ENCODE data around the gene APBA2. TPM values are rescaled to one million over a fixed set of nuclear protein-coding genes. Genes with fewer than 3 reads are reported as not detected.

Gene APBA2
- polyA plus RNA-seq, 4 donors: 0.67 to 3.2 (median 1.8) TPM

DNA sequence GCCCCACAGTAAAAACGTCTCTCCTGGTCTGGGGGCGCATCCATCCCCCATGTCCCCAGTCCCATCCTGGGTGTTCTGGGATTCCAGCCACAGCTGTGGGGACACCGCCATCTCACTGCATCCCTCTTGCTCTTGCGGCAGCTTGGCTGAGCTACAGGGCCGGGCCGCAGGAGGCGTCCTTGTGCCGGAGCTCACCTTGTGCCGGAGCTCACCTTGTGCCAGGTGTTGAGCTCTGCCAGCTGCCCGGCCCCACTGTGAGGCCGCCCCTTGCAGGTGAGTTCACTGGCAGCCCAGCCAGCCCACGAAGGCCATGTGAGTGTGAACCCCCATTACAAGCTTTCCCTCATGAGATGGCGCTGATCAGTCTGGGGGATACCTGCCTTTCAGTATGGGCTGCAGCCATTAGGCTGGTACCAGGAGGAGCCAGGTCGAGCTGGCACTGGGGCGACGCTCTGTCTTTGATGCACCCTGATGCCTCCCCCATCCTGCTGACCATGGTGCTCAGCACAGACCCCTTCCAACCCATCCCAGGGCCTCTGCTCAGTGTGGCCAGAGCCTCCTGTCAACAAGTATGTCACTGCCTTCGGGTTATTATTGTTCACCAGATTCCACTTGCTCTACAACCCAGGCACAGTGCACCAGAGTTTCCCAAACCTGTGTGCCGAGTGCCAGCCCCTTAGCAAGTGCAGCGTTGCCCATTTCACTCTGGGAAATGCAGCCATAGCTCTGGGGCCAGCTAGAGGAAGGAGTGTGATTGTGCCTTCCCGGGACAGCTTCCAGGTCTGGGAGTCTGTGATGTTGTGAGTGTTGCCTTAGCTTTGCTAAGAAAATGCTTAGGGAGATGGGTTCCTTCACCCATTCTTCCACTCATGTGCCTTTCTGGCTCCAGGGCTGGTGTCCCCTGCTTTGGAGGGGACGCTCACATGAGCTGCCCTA lies 105.7 kb downstream of the APBA2 start:
- H3K36me3 ChIP-seq (ENCODE audit: control insufficient read depth in 3 of 3, insufficient read depth in 2 of 3, low read depth in 1 of 3, low read length in 3 of 3): no peaks in the 10 kb centered on the region
- H3K27me3 ChIP-seq (ENCODE audit: control insufficient read depth in 3 of 3, insufficient read depth in 3 of 3, low read length in 3 of 3): no peaks in the 10 kb centered on the region
- H3K4me1 ChIP-seq (ENCODE audit: control insufficient read depth in 3 of 3, insufficient read depth in 2 of 3, low read depth in 1 of 3, low read length in 2 of 3): no peaks in the 10 kb centered on the region
- H3K27ac ChIP-seq (ENCODE audit: low read depth in 1 of 3, low read length in 2 of 3): no peak overlapping the region
- WGBS, 3 donors: 81 to 91% (median 85%) methylated on average over 21 of the region's 21 CpGs
- DNase-seq (no peak), FAIRE-seq (no peak)
- H3K9me3 ChIP-seq (ENCODE audit: control insufficient read depth in 2 of 2, insufficient read depth in 1 of 2, low read depth in 1 of 2, low read length in 1 of 2): no peaks in the 10 kb centered on the region
- no peak overlapping the region for H3K4me3 ChIP-seq (ENCODE audit: low read depth in 1 of 3, low read length in 3 of 3)

DNA sequence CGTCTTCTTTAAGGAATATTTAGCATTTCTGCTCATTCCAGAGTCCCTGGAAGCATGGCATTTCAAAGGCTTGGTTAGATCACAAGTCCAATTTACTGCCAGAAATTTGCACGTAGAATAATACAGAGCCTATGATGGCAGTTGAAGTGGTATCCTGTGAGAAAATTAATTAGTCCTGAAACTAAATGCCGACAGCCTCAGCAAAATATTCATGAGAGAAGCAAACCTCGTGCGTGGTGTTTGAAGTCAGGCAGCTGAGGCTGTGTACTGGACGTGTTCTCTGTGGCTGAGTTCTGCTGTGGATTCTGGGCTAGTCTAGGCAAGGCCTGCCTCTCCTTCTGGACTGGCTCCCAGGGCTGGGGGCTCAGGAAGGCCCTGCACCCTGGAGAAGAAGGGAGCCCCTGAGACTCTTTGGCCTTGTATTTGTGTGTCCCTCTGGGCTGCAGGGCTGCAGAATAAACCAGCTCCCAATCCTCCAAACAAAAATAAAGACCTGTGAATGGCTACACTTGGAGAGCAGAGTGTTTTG lies 106.6 kb downstream of the APBA2 start:
- H3K4me3 ChIP-seq (ENCODE audit: low read depth in 1 of 3, low read length in 3 of 3): no peak overlapping the region
- 81 to 85% (median 85%) methylated on average over 6 of the region's 6 CpGs for WGBS, 3 donors
- no peaks in the 10 kb centered on the region for H3K9me3 ChIP-seq (ENCODE audit: control insufficient read depth in 2 of 2, insufficient read depth in 1 of 2, low read depth in 1 of 2, low read length in 1 of 2)
- H3K27me3 ChIP-seq (ENCODE audit: control insufficient read depth in 3 of 3, insufficient read depth in 3 of 3, low read length in 3 of 3): no peaks in the 10 kb centered on the region
- no peaks in the 10 kb centered on the region for H3K4me1 ChIP-seq (ENCODE audit: control insufficient read depth in 3 of 3, insufficient read depth in 2 of 3, low read depth in 1 of 3, low read length in 2 of 3)
- FAIRE-seq: no peak
- H3K27ac ChIP-seq (ENCODE audit: low read depth in 1 of 3, low read length in 2 of 3): no peak overlapping the region
- no peak for DNase-seq
- no peaks in the 10 kb centered on the region for H3K36me3 ChIP-seq (ENCODE audit: control insufficient read depth in 3 of 3, insufficient read depth in 2 of 3, low read depth in 1 of 3, low read length in 3 of 3)

GRCh38 chr15:28993051-28993719 lies 107.4 kb downstream of the APBA2 start:
- Histone ChIP-seq H3K9me3 (ENCODE audit: control insufficient read depth in 2 of 2, insufficient read depth in 1 of 2, low read depth in 1 of 2, low read length in 1 of 2) (no peaks in the 10 kb centered on the region), H3K27me3 (ENCODE audit: control insufficient read depth in 3 of 3, insufficient read depth in 3 of 3, low read length in 3 of 3) (no peaks in the 10 kb centered on the region), H3K36me3 (ENCODE audit: control insufficient read depth in 3 of 3, insufficient read depth in 2 of 3, low read depth in 1 of 3, low read length in 3 of 3) (no peaks in the 10 kb centered on the region), H3K4me1 (ENCODE audit: control insufficient read depth in 3 of 3, insufficient read depth in 2 of 3, low read depth in 1 of 3, low read length in 2 of 3) (no peaks in the 10 kb centered on the region), H3K4me3 (ENCODE audit: low read depth in 1 of 3, low read length in 3 of 3) (no peak overlapping the region), H3K27ac (ENCODE audit: low read depth in 1 of 3, low read length in 2 of 3) (no peak overlapping the region)
- DNase-seq (no peak), FAIRE-seq (no peak)
- 72 to 76% (median 74%) methylated on average over 12 of the region's 12 CpGs for WGBS, 3 donors

GRCh38 chr15:28993720-28994053 lies 107.9 kb downstream of the APBA2 start:
- no peak overlapping the region for H3K4me3 ChIP-seq (ENCODE audit: low read depth in 1 of 3, low read length in 3 of 3)
- DNase-seq: no peak
- no peaks in the 10 kb centered on the region for H3K27me3 ChIP-seq (ENCODE audit: control insufficient read depth in 3 of 3, insufficient read depth in 3 of 3, low read length in 3 of 3)
- H3K36me3 ChIP-seq (ENCODE audit: control insufficient read depth in 3 of 3, insufficient read depth in 2 of 3, low read depth in 1 of 3, low read length in 3 of 3): no peaks in the 10 kb centered on the region
- H3K4me1 ChIP-seq (ENCODE audit: control insufficient read depth in 3 of 3, insufficient read depth in 2 of 3, low read depth in 1 of 3, low read length in 2 of 3): no peaks in the 10 kb centered on the region
- FAIRE-seq: no peak
- H3K9me3 ChIP-seq (ENCODE audit: control insufficient read depth in 2 of 2, insufficient read depth in 1 of 2, low read depth in 1 of 2, low read length in 1 of 2): no peaks in the 10 kb centered on the region
- WGBS, 3 donors: 79 to 88% (median 81%) methylated on average over 7 of the region's 7 CpGs
- no peak overlapping the region for H3K27ac ChIP-seq (ENCODE audit: low read depth in 1 of 3, low read length in 2 of 3)

- FAIRE-seq (no peak), DNase-seq (no peak)
- H3K27me3 ChIP-seq (ENCODE audit: control insufficient read depth in 3 of 3, insufficient read depth in 3 of 3, low read length in 3 of 3): no peaks in the 10 kb centered on the region
- no peak overlapping the region for H3K4me3 ChIP-seq (ENCODE audit: low read depth in 1 of 3, low read length in 3 of 3)
- no peak overlapping the region for H3K27ac ChIP-seq (ENCODE audit: low read depth in 1 of 3, low read length in 2 of 3)
- no peaks in the 10 kb centered on the region for H3K36me3 ChIP-seq (ENCODE audit: control insufficient read depth in 3 of 3, insufficient read depth in 2 of 3, low read depth in 1 of 3, low read length in 3 of 3)
- no peaks in the 10 kb centered on the region for H3K4me1 ChIP-seq (ENCODE audit: control insufficient read depth in 3 of 3, insufficient read depth in 2 of 3, low read depth in 1 of 3, low read length in 2 of 3)
- 73 to 76% (median 73%) methylated on average over 14 of the region's 14 CpGs for WGBS, 3 donors
- H3K9me3 ChIP-seq (ENCODE audit: control insufficient read depth in 2 of 2, insufficient read depth in 1 of 2, low read depth in 1 of 2, low read length in 1 of 2): no peaks in the 10 kb centered on the region
Measured at GRCh38 chr15:28994142-28994830, 108.5 kb downstream of the APBA2 start.

GRCh38 chr15:28994831-28995596 lies 109.2 kb downstream of the APBA2 start:
- DNase-seq: no peak
- Histone ChIP-seq H3K4me1 (ENCODE audit: control insufficient read depth in 3 of 3, insufficient read depth in 2 of 3, low read depth in 1 of 3, low read length in 2 of 3) (no peaks in the 10 kb centered on the region), H3K36me3 (ENCODE audit: control insufficient read depth in 3 of 3, insufficient read depth in 2 of 3, low read depth in 1 of 3, low read length in 3 of 3) (no peaks in the 10 kb centered on the region), H3K27me3 (ENCODE audit: control insufficient read depth in 3 of 3, insufficient read depth in 3 of 3, low read length in 3 of 3) (no peaks in the 10 kb centered on the region), H3K4me3 (ENCODE audit: low read depth in 1 of 3, low read length in 3 of 3) (no peak overlapping the region), H3K9me3 (ENCODE audit: control insufficient read depth in 2 of 2, insufficient read depth in 1 of 2, low read depth in 1 of 2, low read length in 1 of 2) (no peaks in the 10 kb centered on the region), H3K27ac (ENCODE audit: low read depth in 1 of 3, low read length in 2 of 3) (no peak overlapping the region)
- no peak for FAIRE-seq
- WGBS, 3 donors: 78 to 81% (median 79%) methylated on average over 13 of the region's 13 CpGs

DNA sequence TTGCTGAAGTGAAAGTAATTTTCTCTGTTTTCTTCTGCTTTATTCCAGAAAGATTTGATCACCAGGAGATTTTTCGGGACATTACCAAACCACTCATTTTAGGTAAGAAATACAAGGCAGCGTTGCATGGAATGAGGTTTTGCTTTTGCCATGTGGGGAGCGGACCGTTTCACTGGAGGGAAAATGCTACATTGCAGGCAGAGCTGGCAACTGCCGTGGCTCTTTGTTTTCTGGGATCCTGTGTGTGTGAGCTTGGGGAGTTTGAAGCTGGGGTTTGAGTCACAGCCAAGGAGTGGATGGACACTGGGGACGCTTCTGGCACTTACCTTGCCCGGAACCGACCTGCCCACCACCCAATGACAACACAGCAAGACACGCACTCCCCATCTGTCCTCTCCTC lies 109.9 kb downstream of the APBA2 start:
- DNase-seq (no peak), FAIRE-seq (no peak)
- Histone ChIP-seq H3K36me3 (ENCODE audit: control insufficient read depth in 3 of 3, insufficient read depth in 2 of 3, low read depth in 1 of 3, low read length in 3 of 3) (no peaks in the 10 kb centered on the region), H3K9me3 (ENCODE audit: control insufficient read depth in 2 of 2, insufficient read depth in 1 of 2, low read depth in 1 of 2, low read length in 1 of 2) (no peaks in the 10 kb centered on the region), H3K4me1 (ENCODE audit: control insufficient read depth in 3 of 3, insufficient read depth in 2 of 3, low read depth in 1 of 3, low read length in 2 of 3) (no peaks in the 10 kb centered on the region), H3K27ac (ENCODE audit: low read depth in 1 of 3, low read length in 2 of 3) (no peak overlapping the region), H3K27me3 (ENCODE audit: control insufficient read depth in 3 of 3, insufficient read depth in 3 of 3, low read length in 3 of 3) (no peaks in the 10 kb centered on the region), H3K4me3 (ENCODE audit: low read depth in 1 of 3, low read length in 3 of 3) (no peak overlapping the region)
- 79 to 84% (median 83%) methylated on average over 9 of the region's 9 CpGs for WGBS, 3 donors

GRCh38 chr15:28996289-28996688 lies 110.5 kb downstream of the APBA2 start:
- Histone ChIP-seq H3K27ac (ENCODE audit: low read depth in 1 of 3, low read length in 2 of 3) (no peak overlapping the region), H3K9me3 (ENCODE audit: control insufficient read depth in 2 of 2, insufficient read depth in 1 of 2, low read depth in 1 of 2, low read length in 1 of 2) (no peaks in the 10 kb centered on the region), H3K4me3 (ENCODE audit: low read depth in 1 of 3, low read length in 3 of 3) (no peak overlapping the region), H3K36me3 (ENCODE audit: control insufficient read depth in 3 of 3, insufficient read depth in 2 of 3, low read depth in 1 of 3, low read length in 3 of 3) (no peaks in the 10 kb centered on the region), H3K4me1 (ENCODE audit: control insufficient read depth in 3 of 3, insufficient read depth in 2 of 3, low read depth in 1 of 3, low read length in 2 of 3) (no peaks in the 10 kb centered on the region), H3K27me3 (ENCODE audit: control insufficient read depth in 3 of 3, insufficient read depth in 3 of 3, low read length in 3 of 3) (no peaks in the 10 kb centered on the region)
- no peak for FAIRE-seq
- DNase-seq: no peak
- WGBS, 3 donors: 70 to 88% (median 76%) methylated on average over 5 of the region's 5 CpGs

Data from small intestine (tissue), 7 donors.